Parathyroid adenoma (tissue), 2 donors: ENCODE data around the gene NOL6.
"Not testable (repeated sequence)": the region's sequence is repeated elsewhere in the genome, so short reads cannot be mapped to it uniquely, and the experiment has no call there.

Source experiments
- H2AFZ ChIP-seq: fragments of 300-600 bp; sonication (generic); one replicate; pipeline ENCODE4 v1.7.0; 2017; ENCODE audit warnings: antibody characterized with exemption, mild to moderate bottlenecking
- H3K27ac ChIP-seq: fragments of 300-600 bp; sonication (generic); one replicate; pipeline ENCODE4 v1.7.0; 2017
- H3K27me3 ChIP-seq: fragments of 300-600 bp; sonication (generic); one replicate; pipeline ENCODE4 v1.7.0; 2017; ENCODE audit warnings: low read length; ENCODE audit not compliant: control insufficient read depth, insufficient read depth
- H3K36me3 ChIP-seq: fragments of 300-600 bp; sonication (generic); one replicate; pipeline ENCODE4 v1.7.0; 2017; ENCODE audit warnings: low read length; ENCODE audit not compliant: control insufficient read depth, insufficient read depth
- H3K4me1 ChIP-seq: fragments of 300-600 bp; sonication (generic); one replicate; pipeline ENCODE4 v1.7.0; 2017; ENCODE audit warnings: control low read depth
- H3K4me2 ChIP-seq: fragments of 300-600 bp; sonication (generic); one replicate; pipeline ENCODE4 v1.7.0; 2017; ENCODE audit warnings: low read length
- H3K4me3 ChIP-seq: fragments of 300-600 bp; sonication (generic); one replicate; pipeline ENCODE4 v1.7.0; 2017; ENCODE audit warnings: low read depth, low read length
- H3K79me2 ChIP-seq: fragments of 300-600 bp; sonication (generic); one replicate; pipeline ENCODE4 v1.7.0; 2017; ENCODE audit warnings: control low read depth
- H3K9ac ChIP-seq: fragments of 300-600 bp; sonication (generic); one replicate; pipeline ENCODE4 v1.7.0; 2017; ENCODE audit warnings: mild to moderate bottlenecking
- H3K9me3 ChIP-seq: fragments of 300-600 bp; sonication (generic); one replicate; pipeline ENCODE4 v1.7.0; 2017; ENCODE audit warnings: low read length; ENCODE audit not compliant: control insufficient read depth
- CTCF ChIP-seq: fragments of 300-600 bp; sonication (generic); IDR thresholded peaks from one replicate; pipeline ENCODE4 v1.7.0; 2017; ENCODE audit warnings: antibody characterized with exemption, mild to moderate bottlenecking
- donor health status: primary hyperparathyroidism.

NOL6 gene

DNA sequence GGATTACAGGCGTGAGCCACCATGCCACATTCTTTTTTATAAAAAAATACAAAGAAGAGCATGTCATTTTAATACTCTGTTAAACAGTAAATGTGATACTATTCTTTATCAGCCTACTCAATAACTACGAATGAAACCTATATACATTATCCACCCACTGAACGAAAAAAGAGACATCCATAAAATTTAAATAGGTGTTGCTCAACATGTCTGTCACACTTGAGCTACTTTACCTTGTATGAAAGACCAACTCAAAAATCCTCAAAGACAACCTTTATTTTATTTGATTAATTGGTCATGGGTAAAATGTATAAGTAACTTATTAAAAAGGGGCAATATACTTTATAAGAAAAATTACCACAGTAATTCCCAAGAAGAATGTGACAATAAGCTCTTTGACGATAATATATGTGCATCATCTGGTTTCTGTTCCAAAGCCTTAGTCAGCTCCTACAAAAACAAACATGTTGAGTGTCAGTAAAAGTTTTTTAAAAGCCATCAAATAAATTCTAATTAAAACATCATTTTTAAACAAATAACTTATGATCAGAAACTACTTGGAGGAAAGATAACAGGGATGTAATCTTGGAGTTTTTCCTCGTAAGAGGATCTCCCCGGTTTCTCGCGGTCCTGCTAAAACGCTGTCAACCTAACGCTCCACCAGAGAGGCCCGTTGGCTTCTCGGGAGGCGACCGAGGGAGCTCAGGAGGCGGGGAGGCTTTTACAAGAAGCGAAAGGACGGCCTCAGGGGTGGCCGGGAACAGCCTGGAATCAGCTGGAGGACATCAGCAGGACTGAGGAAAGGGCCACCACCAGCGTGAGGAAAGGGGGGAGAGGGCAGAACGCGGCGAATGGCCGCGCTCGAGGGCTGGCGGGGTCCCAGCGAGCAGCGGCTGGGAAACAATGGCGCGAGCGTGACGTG lies 36.8 kb upstream of the NOL6 start:
- Histone ChIP-seq H3K36me3 (no peaks in the 10 kb centered on the region), H3K79me2 (no peaks in the 10 kb centered on the region), H3K9me3 (no peaks in the 10 kb centered on the region), H2AFZ (peak overlapping the region; percentile 88), H3K4me2 (peak overlapping the region; percentile 91), H3K9ac (no peak overlapping the region), H3K4me1 (no peaks in the 10 kb centered on the region), H3K27me3 (no peaks in the 10 kb centered on the region), H3K4me3 (peak overlapping the region; percentile 80), H3K27ac (peak overlapping the region; percentile 63)
- TF ChIP-seq CTCF: no peak

- Histone ChIP-seq H3K4me3 (no peak overlapping the region), H3K9me3 (no peaks in the 10 kb centered on the region), H3K36me3 (no peaks in the 10 kb centered on the region), H2AFZ (no peak overlapping the region), H3K4me1 (no peaks in the 10 kb centered on the region), H3K4me2 (no peak overlapping the region), H3K27me3 (no peaks in the 10 kb centered on the region), H3K9ac (no peak overlapping the region), H3K79me2 (no peaks in the 10 kb centered on the region), H3K27ac (no peak overlapping the region)
- no peak for TF ChIP-seq CTCF
Observed at GRCh38 chr9:33506626-33507370, 33.1 kb upstream of the NOL6 start.

DNA sequence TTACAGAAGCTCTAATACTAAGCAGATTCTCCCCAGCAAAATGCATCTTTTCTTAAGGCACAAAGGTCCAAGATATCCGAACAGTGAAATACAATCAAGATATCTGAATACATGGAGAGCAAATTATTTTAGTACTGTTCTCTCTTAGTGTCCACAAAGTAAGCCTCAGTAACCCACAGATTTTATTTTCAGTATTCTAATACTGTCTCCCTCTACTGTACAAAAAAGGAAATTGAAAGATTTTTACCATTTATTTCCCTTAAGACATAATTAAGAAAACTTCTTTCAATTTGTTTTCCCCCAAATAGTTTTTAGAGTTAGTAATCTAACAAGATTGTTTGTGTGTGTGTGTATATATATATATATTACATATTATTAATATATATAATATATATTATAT lies 24.7 kb upstream of the NOL6 start:
- Histone ChIP-seq H3K79me2 (no peaks in the 10 kb centered on the region), H3K4me2 (no peak overlapping the region), H3K4me3 (no peak overlapping the region), H3K9ac (no peak overlapping the region), H3K9me3 (no peaks in the 10 kb centered on the region), H3K27ac (no peak overlapping the region), H3K27me3 (no peaks in the 10 kb centered on the region), H3K4me1 (no peaks in the 10 kb centered on the region), H2AFZ (no peak overlapping the region), H3K36me3 (no peaks in the 10 kb centered on the region)
- TF ChIP-seq CTCF: no peak

DNA sequence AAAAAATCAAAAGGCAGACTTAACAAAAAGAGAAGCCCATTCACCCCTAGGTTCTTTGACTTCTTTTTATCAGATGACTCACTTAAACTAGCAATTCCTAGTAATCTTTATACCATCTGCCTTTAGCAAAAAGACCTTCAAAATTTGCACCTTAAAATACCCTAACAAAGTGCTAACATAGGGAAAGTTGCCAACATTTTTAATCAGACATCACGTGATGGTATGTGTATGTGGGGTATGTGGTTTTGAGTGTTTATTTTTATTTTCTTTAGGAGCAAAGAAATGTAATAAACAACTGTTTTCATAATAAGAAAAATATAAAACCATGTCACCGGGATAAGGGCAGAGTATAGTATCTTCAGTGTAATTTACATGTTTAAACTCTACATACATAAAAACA lies 20.1 kb upstream of the NOL6 start:
- not testable (repeated sequence) for H3K27ac ChIP-seq, H3K79me2 ChIP-seq, H3K4me2 ChIP-seq, H3K4me3 ChIP-seq, H3K36me3 ChIP-seq, H2AFZ ChIP-seq, H3K4me1 ChIP-seq, H3K9ac ChIP-seq, H3K9me3 ChIP-seq, H3K27me3 ChIP-seq

DNA sequence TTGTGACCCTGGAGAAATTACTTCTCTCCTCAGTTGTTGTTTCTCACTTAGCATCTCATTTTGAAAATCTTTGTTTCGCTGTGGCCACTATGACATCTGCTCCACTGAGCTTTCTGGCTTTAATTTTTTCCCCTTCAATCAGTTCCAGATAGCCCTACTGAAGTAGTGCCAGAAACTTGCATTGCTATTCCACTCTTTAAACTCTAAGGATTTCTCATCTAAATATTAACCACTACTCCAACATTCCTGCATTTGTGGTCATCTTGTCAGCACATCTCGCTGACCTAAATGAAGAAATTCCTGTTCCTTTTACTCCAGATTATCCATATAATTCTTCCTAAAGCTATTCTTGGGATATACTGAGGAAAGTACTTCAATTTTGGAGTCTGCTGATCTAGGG lies 15.3 kb upstream of the NOL6 start:
- Histone ChIP-seq H3K36me3 (no peaks in the 10 kb centered on the region), H2AFZ (no peak overlapping the region), H3K79me2 (no peaks in the 10 kb centered on the region), H3K4me3 (no peak overlapping the region), H3K4me1 (no peaks in the 10 kb centered on the region), H3K27me3 (no peaks in the 10 kb centered on the region), H3K4me2 (no peak overlapping the region), H3K27ac (no peak overlapping the region), H3K9me3 (no peaks in the 10 kb centered on the region), H3K9ac (no peak overlapping the region)
- TF ChIP-seq CTCF: no peak

DNA sequence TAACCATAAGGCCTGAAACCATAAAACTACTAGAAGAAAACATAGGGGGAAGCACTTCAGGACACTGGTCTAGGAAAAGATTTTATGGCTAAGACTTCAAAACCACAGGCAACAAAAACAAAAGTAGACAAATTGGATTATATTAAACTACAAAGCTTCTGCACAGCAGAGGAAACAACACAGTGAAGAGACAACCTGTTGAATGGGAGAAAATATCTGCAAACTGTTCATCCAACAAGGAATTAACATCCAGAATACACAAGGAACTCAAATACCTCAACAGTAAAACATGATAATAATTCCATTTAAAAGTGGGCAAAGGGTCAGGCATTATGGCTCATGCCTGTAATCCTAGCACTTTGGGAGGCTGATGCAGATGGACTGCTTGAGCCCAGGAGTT lies 11.6 kb upstream of the NOL6 start:
- H3K9ac ChIP-seq, H3K4me1 ChIP-seq, H2AFZ ChIP-seq, H3K9me3 ChIP-seq, H3K27me3 ChIP-seq, H3K4me2 ChIP-seq, H3K27ac ChIP-seq, H3K4me3 ChIP-seq, H3K36me3 ChIP-seq, H3K79me2 ChIP-seq: not testable (repeated sequence)
